HEK293 (cell line): ENCODE measurements around the gene TMEM178A.

Experiments
- CTCF ChIA-PET: fragments of 350-600 bp; formaldehyde crosslinking; extraction: SDS; loops from one replicate; lab custom pipeline; 2021; ENCODE audit warnings: antibody characterized with exemption; lab: Yijun Ruan, JAX
- POLR2A ChIA-PET: fragments of 300-600 bp; formaldehyde crosslinking; extraction: SDS; loops from one replicate; lab custom pipeline; 2020; ENCODE audit warnings: antibody characterized with exemption, inconsistent platforms; lab: Yijun Ruan, JAX
- H3K27ac ChIP-seq: fragments of 200-500 bp; sonication (Bioruptor generic); 2 replicates; pipeline ENCODE4 v1.5.1; 2014; ENCODE audit warnings: low read depth, low read length, control low read depth, inconsistent platforms; ENCODE audit errors: extremely low read depth
- H3K36me3 ChIP-seq, 2 experiments: fragments of 200-500 bp in 1 of 2; sonication (Bioruptor generic) in 1 of 2; 1 replicate in 1 of 2; 2 replicates in 1 of 2; pipeline ENCODE4 v1.5.1; 2014 to 2017; ENCODE audit warnings: inconsistent platforms in 2 of 2, low read length in 2 of 2; ENCODE audit not compliant: control insufficient read depth in 2 of 2, insufficient read depth in 1 of 2
- H3K4me1 ChIP-seq: fragments of 200-500 bp; sonication (Bioruptor generic); 2 replicates; pipeline ENCODE4 v1.5.1; 2014; ENCODE audit warnings: mild to moderate bottlenecking, low read length, inconsistent platforms; ENCODE audit not compliant: control insufficient read depth, insufficient read depth
- H3K4me3 ChIP-seq: 2 replicates; pipeline ENCODE4 v1.5.1; 2011; ENCODE audit warnings: low read depth, mild to moderate bottlenecking, control low read depth, low read length, moderate library complexity
- H3K9me3 ChIP-seq: fragments of 200-500 bp; sonication (Bioruptor generic); 2 replicates; pipeline ENCODE4 v1.5.1; 2014; ENCODE audit warnings: low read depth, low read length, inconsistent platforms; ENCODE audit not compliant: control insufficient read depth, insufficient read depth
- EGR2 ChIP-seq: fragments of 450-650 bp; formaldehyde crosslinking; IDR thresholded peaks from 2 replicates; pipeline ENCODE4 v1.5.1; 2016; ENCODE audit warnings: low read depth, missing biosample characterization, missing genetic modification characterization
- HOXA7 ChIP-seq: sonication (generic); formaldehyde crosslinking; IDR thresholded peaks from 2 replicates; pipeline ENCODE4 v1.8.1; 2022; ENCODE audit warnings: missing genetic modification reagents, borderline replicate concordance
- KLF17 ChIP-seq: fragments of 450-650 bp; formaldehyde crosslinking; IDR thresholded peaks from 2 replicates; pipeline ENCODE4 v1.5.1; 2016; ENCODE audit warnings: missing biosample characterization, missing genetic modification characterization
- PRDM1 ChIP-seq: fragments of 450-650 bp; formaldehyde crosslinking; IDR thresholded peaks from 2 replicates; pipeline ENCODE4; 2016; ENCODE audit warnings: missing biosample characterization, missing genetic modification characterization
- SCRT2 ChIP-seq: fragments of 450-650 bp; formaldehyde crosslinking; IDR thresholded peaks from 2 replicates; pipeline ENCODE4 v1.5.1; 2016; ENCODE audit warnings: missing biosample characterization, missing genetic modification characterization
- SP3 ChIP-seq: fragments of 450-650 bp; formaldehyde crosslinking; IDR thresholded peaks from 2 replicates; pipeline ENCODE4 v1.5.1; 2016; ENCODE audit warnings: missing biosample characterization, missing genetic modification characterization
- SP7 ChIP-seq: fragments of 450-650 bp; formaldehyde crosslinking; IDR thresholded peaks from 2 replicates; pipeline ENCODE4 v1.5.1; 2016; ENCODE audit warnings: missing biosample characterization, missing genetic modification characterization
- TRIM28 ChIP-seq: IDR thresholded peaks from 2 replicates; pipeline ENCODE4 v1.6.1; 2011; ENCODE audit warnings: low read length, control low read depth, borderline replicate concordance
- ZBTB17 ChIP-seq: fragments of 450-650 bp; formaldehyde crosslinking; IDR thresholded peaks from 2 replicates; pipeline ENCODE4 v1.5.1; 2016; ENCODE audit warnings: missing biosample characterization, missing genetic modification characterization
- ZBTB26 ChIP-seq: fragments of 450-650 bp; formaldehyde crosslinking; optimal IDR thresholded peaks from 2 replicates; pipeline ENCODE3; 2016; ENCODE audit warnings: missing biosample characterization, mild to moderate bottlenecking, missing genetic modification characterization
- ZBTB48 ChIP-seq: fragments of 450-650 bp; formaldehyde crosslinking; IDR thresholded peaks from 2 replicates; pipeline ENCODE4 v1.5.1; 2016; ENCODE audit warnings: missing biosample characterization, missing genetic modification characterization
- ZBTB8A ChIP-seq: fragments of 450-650 bp; formaldehyde crosslinking; IDR thresholded peaks from 2 replicates; pipeline ENCODE4 v1.5.1; 2016; ENCODE audit warnings: missing biosample characterization, missing genetic modification characterization
- ZNF112 ChIP-seq: fragments of 450-650 bp; formaldehyde crosslinking; IDR thresholded peaks from 2 replicates; pipeline ENCODE4 v1.5.0; 2017; ENCODE audit warnings: missing biosample characterization, missing genetic modification characterization
- ZNF132 ChIP-seq: fragments of 450-650 bp; formaldehyde crosslinking; IDR thresholded peaks from 2 replicates; pipeline ENCODE4 v1.5.1; 2017; ENCODE audit warnings: missing biosample characterization, missing genetic modification characterization, borderline replicate concordance
- ZNF174 ChIP-seq: fragments of 450-650 bp; formaldehyde crosslinking; IDR thresholded peaks from 2 replicates; pipeline ENCODE4 v1.5.0; 2017; ENCODE audit warnings: missing biosample characterization, mild to moderate bottlenecking, missing genetic modification characterization
- ZNF211 ChIP-seq: fragments of 450-650 bp; formaldehyde crosslinking; IDR thresholded peaks from 2 replicates; pipeline ENCODE4 v1.5.1; 2016; ENCODE audit warnings: low read depth, missing biosample characterization, missing genetic modification characterization
- ZNF24 ChIP-seq: fragments of 450-650 bp; formaldehyde crosslinking; IDR thresholded peaks from 2 replicates; pipeline ENCODE4 v1.5.1; 2016; ENCODE audit warnings: missing biosample characterization, missing genetic modification characterization
- ZNF274 ChIP-seq, 2 experiments: fragments of 200-500 bp in 1 of 2; fragments of 450-650 bp in 1 of 2; sonication (Bioruptor generic) in 1 of 2; formaldehyde crosslinking in 1 of 2; IDR thresholded peaks; 2 replicates each; pipeline versions ENCODE4 v1.5.1 to v1.6.1; 2014 to 2016; ENCODE audit warnings: borderline replicate concordance in 1 of 2, inconsistent platforms in 1 of 2, low read length in 1 of 2, missing biosample characterization in 1 of 2, missing genetic modification characterization in 1 of 2
- ZNF354C ChIP-seq: fragments of 450-650 bp; formaldehyde crosslinking; IDR thresholded peaks from 2 replicates; pipeline ENCODE4 v1.5.1; 2016; ENCODE audit warnings: missing biosample characterization, missing genetic modification characterization, low read depth, borderline replicate concordance
- ZNF37A ChIP-seq: fragments of 450-650 bp; IDR thresholded peaks from 2 replicates; pipeline ENCODE4 v1.5.1; 2018; ENCODE audit warnings: missing biosample characterization, missing genetic modification characterization
- ZNF398 ChIP-seq: fragments of 450-650 bp; formaldehyde crosslinking; IDR thresholded peaks from 2 replicates; pipeline ENCODE4 v1.5.1; 2017; ENCODE audit warnings: missing biosample characterization, missing genetic modification characterization
- ZNF571 ChIP-seq: fragments of 450-650 bp; formaldehyde crosslinking; IDR thresholded peaks from 2 replicates; pipeline ENCODE4 v1.5.0; 2017; ENCODE audit warnings: missing biosample characterization, missing genetic modification characterization
- ZNF585B ChIP-seq: fragments of 450-650 bp; formaldehyde crosslinking; IDR thresholded peaks from 2 replicates; pipeline ENCODE4 v1.5.1; 2016; ENCODE audit warnings: missing biosample characterization, missing genetic modification characterization
- ZNF600 ChIP-seq: fragments of 450-650 bp; formaldehyde crosslinking; IDR thresholded peaks from 2 replicates; pipeline ENCODE4 v1.5.1; 2016; ENCODE audit warnings: missing biosample characterization, missing genetic modification characterization
- ZNF645 ChIP-seq: fragments of 450-650 bp; formaldehyde crosslinking; IDR thresholded peaks from 2 replicates; pipeline ENCODE4; 2016; ENCODE audit warnings: missing biosample characterization, missing genetic modification characterization
- ZNF660 ChIP-seq: fragments of 450-650 bp; IDR thresholded peaks from 2 replicates; pipeline ENCODE4 v1.5.1; 2018; ENCODE audit warnings: missing biosample characterization, mild to moderate bottlenecking, missing genetic modification characterization
- ZNF701 ChIP-seq: fragments of 450-650 bp; formaldehyde crosslinking; IDR thresholded peaks from 2 replicates; pipeline ENCODE4 v1.5.1; 2016; ENCODE audit warnings: missing biosample characterization, missing genetic modification characterization
- ZNF707 ChIP-seq: fragments of 450-650 bp; formaldehyde crosslinking; IDR thresholded peaks from 2 replicates; pipeline ENCODE4 v1.5.1; 2016; ENCODE audit warnings: missing biosample characterization, missing genetic modification characterization
- ZSCAN5A ChIP-seq: fragments of 450-650 bp; formaldehyde crosslinking; IDR thresholded peaks from 2 replicates; pipeline ENCODE4 v1.5.1; 2016; ENCODE audit warnings: missing biosample characterization, missing genetic modification characterization
- ZXDB ChIP-seq: fragments of 450-650 bp; formaldehyde crosslinking; IDR thresholded peaks from 2 replicates; pipeline ENCODE4 v1.5.1; 2016; ENCODE audit warnings: missing biosample characterization, missing genetic modification characterization

Gene TMEM178A

GRCh38 chr2:39710807-39711206, 45.1 kb downstream of the TMEM178A start (continued):
- TF ChIP-seq ZSCAN5A (tag by site-specific recombination) = no peak
- TF ChIP-seq ZNF354C = no peak
- no peak for TF ChIP-seq ZNF24 (tag by site-specific recombination)
- TF ChIP-seq ZNF660 = no peak
- no peak for TF ChIP-seq SP3 (tag by site-specific recombination)
- no peak for TF ChIP-seq ZNF571

GRCh38 chr2:39712953-39713352, 47.2 kb downstream of the TMEM178A start:
- H3K36me3 ChIP-seq = no peaks in the 10 kb centered on the region
- ChIA-PET POLR2A (no interaction called here), CTCF (interaction anchor here (0.6 to 3.1 kb wide), 3 partner anchors 17 to 71 kb away, joined by 3 to 14 read pairs (median 5); no protein-coding TSS in a partner anchor)

GRCh38 chr2:39715095-39715494, 49.4 kb downstream of the TMEM178A start:
- Histone ChIP-seq H3K27ac (no peak overlapping the region), H3K4me3 (no peak overlapping the region)
- TF ChIP-seq ZNF701 (tag by site-specific recombination) = no peak
- no peak for TF ChIP-seq SP7 (tag by site-specific recombination)
- no peak for TF ChIP-seq ZNF707
- TF ChIP-seq ZNF112 (tag by site-specific recombination) = no peak
- TF ChIP-seq ZBTB26 (tag by site-specific recombination) = no peak
- TF ChIP-seq KLF17 (tag by site-specific recombination) = no peak
- no peak for TF ChIP-seq ZNF132 (tag by site-specific recombination)
- no peak for TF ChIP-seq ZNF660
- TF ChIP-seq ZNF571 = no peak
- no peak for TF ChIP-seq ZNF645 (tag by site-specific recombination)
- no peak for TF ChIP-seq ZNF274 (IDR thresholded peaks at IDR 0.05; ENCODE audit: low read length)
- TF ChIP-seq ZNF274 (tag by site-specific recombination; IDR thresholded peaks at IDR 0.05; ENCODE audit: borderline replicate concordance) = no peak
- no peak for TF ChIP-seq EGR2 (tag by site-specific recombination)
- TF ChIP-seq ZNF600 (tag by site-specific recombination) = no peak
- TF ChIP-seq SCRT2 = no peak
- TF ChIP-seq ZBTB17 (tag by site-specific recombination) = no peak
- TF ChIP-seq ZNF585B (tag by site-specific recombination) = no peak
- TF ChIP-seq TRIM28 = no peak
- TF ChIP-seq, all 188 proteins: peak for 0
- POLR2A ChIA-PET = no interaction called here
- no peaks in the 10 kb centered on the region for H3K9me3 ChIP-seq
- CTCF ChIA-PET = interaction anchor here (3.1 kb wide), 1 partner anchor 14 kb away, joined by 14 read pairs; no protein-coding TSS in a partner anchor
- no peaks in the 10 kb centered on the region for H3K4me1 ChIP-seq
- H3K36me3 ChIP-seq = no peaks in the 10 kb centered on the region

More at GRCh38 chr2:39712953-39713352, 47.2 kb downstream of the TMEM178A start:
- H3K4me3 ChIP-seq = no peak overlapping the region
- no peaks in the 10 kb centered on the region for H3K4me1 ChIP-seq
- no peaks in the 10 kb centered on the region for H3K9me3 ChIP-seq
- no peak overlapping the region for H3K27ac ChIP-seq
- TF ChIP-seq PRDM1 = no peak
- TF ChIP-seq ZNF37A = no peak
- no peak for TF ChIP-seq ZNF398
- no peak for TF ChIP-seq ZNF174 (tag by site-specific recombination)
- TF ChIP-seq ZBTB8A (tag by site-specific recombination) = no peak
- TF ChIP-seq ZBTB48 = no peak
- no peak for TF ChIP-seq SP7 (tag by site-specific recombination)
- no peak for TF ChIP-seq ZXDB (tag by site-specific recombination)
- TF ChIP-seq ZNF211 (tag by site-specific recombination) = no peak
- no peak for TF ChIP-seq HOXA7 (CRISPR knock-in tag)
